ENCODE data around the gene SPIRE2. TPM values are rescaled to one million over a fixed set of nuclear protein-coding genes. Genes with fewer than 3 reads are reported as not detected.
A peak's percentile ranks its signal among the peaks of the same experiment; 100 is the strongest.
"Not testable (repeated sequence)": the region's sequence is repeated elsewhere in the genome, so short reads cannot be mapped to it uniquely, and the experiment has no call there.

The SPIRE2 gene
- total RNA-seq, 2 donors from 2014 or later: 2.0 TPM; not detected in 1

- DNase-seq (ENCODE audit: low spot score) (peak; percentile 85), ATAC-seq (ENCODE audit: insufficient number of reproducible peaks, low FRiP score, low read depth) (peak; percentile 86)
- no peaks in the 10 kb centered on the region for H3K9me3 ChIP-seq
- peaks cover 20% of the 10 kb centered on the region for H3K36me3 ChIP-seq
- H3K27ac ChIP-seq: peak overlapping the region; percentile 97 to 100
- peak overlapping the region; percentile 83 for H3K4me3 ChIP-seq
- no peaks in the 10 kb centered on the region for H3K27me3 ChIP-seq (replicated peaks; ENCODE audit: insufficient read depth)
- TF ChIP-seq CTCF (IDR thresholded peaks at IDR 0.05): no peak
- H3K4me1 ChIP-seq (ENCODE audit: control insufficient read depth in 1 of 2, low read depth in 2 of 2): peaks cover 10 to 19% of the 10 kb centered on the region in 2 donors
Measured at GRCh38 chr16:89873972-89874689, 45.9 kb downstream of the SPIRE2 start.

GRCh38 chr16:89879123-89879522, 50.8 kb downstream of the SPIRE2 start:
- not testable (repeated sequence) for H3K4me3 ChIP-seq; H3K9me3 ChIP-seq; H3K27ac ChIP-seq; H3K27me3 ChIP-seq (replicated peaks; ENCODE audit: insufficient read depth); H3K4me1 ChIP-seq (ENCODE audit: control insufficient read depth in 1 of 2, low read depth in 2 of 2); ATAC-seq (ENCODE audit: insufficient number of reproducible peaks, low FRiP score, low read depth); DNase-seq (ENCODE audit: low spot score)
- H3K36me3 ChIP-seq: peaks cover 60% of the 10 kb centered on the region

- H3K27ac ChIP-seq: no peak overlapping the region
- no peaks in the 10 kb centered on the region for H3K27me3 ChIP-seq (replicated peaks; ENCODE audit: insufficient read depth)
- no peak overlapping the region for H3K4me3 ChIP-seq
- TF ChIP-seq CTCF (IDR thresholded peaks at IDR 0.05): no peak
- no peaks in the 10 kb centered on the region for H3K4me1 ChIP-seq (ENCODE audit: control insufficient read depth in 1 of 2, low read depth in 2 of 2)
- DNase-seq (ENCODE audit: low spot score) (no peak), ATAC-seq (ENCODE audit: insufficient number of reproducible peaks, low FRiP score, low read depth) (no peak)
- no peaks in the 10 kb centered on the region for H3K9me3 ChIP-seq
- H3K36me3 ChIP-seq: peaks cover 68% of the 10 kb centered on the region
Measured at GRCh38 chr16:89880477-89881367, 52.4 kb downstream of the SPIRE2 start.

- no peaks in the 10 kb centered on the region for H3K27me3 ChIP-seq (replicated peaks; ENCODE audit: insufficient read depth)
- no peaks in the 10 kb centered on the region for H3K9me3 ChIP-seq
- H3K4me1 ChIP-seq (ENCODE audit: control insufficient read depth in 1 of 2, low read depth in 2 of 2): no peaks in the 10 kb centered on the region
- H3K36me3 ChIP-seq: peaks cover 71% of the 10 kb centered on the region
- no peak for ATAC-seq (ENCODE audit: insufficient number of reproducible peaks, low FRiP score, low read depth)
- no peak overlapping the region for H3K27ac ChIP-seq
- H3K4me3 ChIP-seq: no peak overlapping the region
- DNase-seq (ENCODE audit: low spot score): no peak
- TF ChIP-seq CTCF (IDR thresholded peaks at IDR 0.05): no peak
Measured at GRCh38 chr16:89881368-89881730, 53.1 kb downstream of the SPIRE2 start.

GRCh38 chr16:89883346-89884040, 55.2 kb downstream of the SPIRE2 start:
- H3K36me3 ChIP-seq: peaks cover 88% of the 10 kb centered on the region

More at GRCh38 chr16:89883346-89884040, 55.2 kb downstream of the SPIRE2 start:
- no peak for ATAC-seq (ENCODE audit: insufficient number of reproducible peaks, low FRiP score, low read depth)
- no peak for TF ChIP-seq CTCF (IDR thresholded peaks at IDR 0.05)
- H3K27ac ChIP-seq: no peak overlapping the region
- no peak for DNase-seq (ENCODE audit: low spot score)
- no peaks in the 10 kb centered on the region for H3K4me1 ChIP-seq (ENCODE audit: control insufficient read depth in 1 of 2, low read depth in 2 of 2)
- no peaks in the 10 kb centered on the region for H3K27me3 ChIP-seq (replicated peaks; ENCODE audit: insufficient read depth)
- no peak overlapping the region for H3K4me3 ChIP-seq
- no peaks in the 10 kb centered on the region for H3K9me3 ChIP-seq
